NOMO-1 treated with dmso at 0.1 percent for 144 hours (cell line): ENCODE measurements around the gene PATJ.
"Not testable (repeated sequence)": the region's sequence is repeated elsewhere in the genome, so short reads cannot be mapped to it uniquely, and the experiment has no call there.

Experiments used
- DNase-seq: peaks from one replicate; lab custom pipeline; 2025; ENCODE audit not compliant: unreplicated experiment; lab: John Stamatoyannopoulos, UW

Gene PATJ

DNA sequence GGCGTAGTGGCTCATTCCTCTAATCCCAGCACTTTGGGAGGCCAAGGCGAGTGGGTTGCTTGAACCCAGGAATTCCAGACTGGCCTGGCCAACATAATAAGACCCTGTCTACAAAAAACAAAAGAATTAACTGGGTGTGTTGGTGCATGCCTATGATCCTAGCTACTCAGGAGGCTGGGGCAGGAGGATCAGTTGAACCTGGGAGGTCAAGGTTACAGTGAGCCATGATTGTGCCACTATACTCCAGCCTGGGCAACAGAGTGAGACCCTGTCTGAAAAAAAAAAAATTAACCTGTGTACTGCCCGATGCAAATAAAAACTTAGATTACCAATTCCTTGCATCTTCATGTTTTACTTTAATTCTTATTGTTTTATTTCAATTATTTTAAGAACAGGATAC, 193.2 kb downstream of the PATJ start:
- no peak for DNase-seq

DNA sequence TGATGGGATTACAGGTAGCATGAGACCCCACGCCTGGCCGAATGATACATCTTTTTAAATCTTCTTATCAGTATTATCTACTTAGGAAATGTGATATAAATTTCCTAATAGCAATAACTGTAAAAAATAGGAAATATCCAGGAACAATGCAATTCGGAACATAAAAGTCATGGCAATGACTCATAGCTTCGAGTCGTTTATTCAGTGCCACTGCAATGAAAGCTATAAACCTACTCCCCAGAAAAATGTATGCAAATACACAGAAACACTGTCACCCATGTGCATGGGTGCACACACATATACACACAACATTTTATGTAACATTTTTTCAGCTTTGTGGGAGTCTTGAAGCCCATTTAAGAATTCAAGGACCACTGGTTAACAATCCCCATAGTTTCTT, 194.6 kb downstream of the PATJ start:
- DNase-seq: no peak

DNA sequence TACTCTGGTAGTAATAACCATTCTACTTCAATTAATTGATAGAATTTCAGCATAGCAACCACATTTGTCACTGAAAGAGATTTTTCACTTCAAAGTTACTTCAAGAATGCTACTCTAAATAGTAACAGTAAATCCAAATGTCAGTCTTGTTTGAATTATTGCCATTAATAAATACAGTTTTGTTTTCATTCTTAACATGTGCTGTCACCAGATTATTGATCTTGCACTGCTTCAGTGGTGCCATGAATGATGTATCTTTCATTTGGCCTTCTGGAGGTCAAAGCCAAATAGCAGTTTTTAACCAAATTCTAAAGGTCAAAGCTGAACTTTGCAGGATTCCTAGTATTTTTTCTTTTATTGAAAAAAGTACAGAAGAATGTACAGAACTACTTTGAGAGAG, 199.5 kb downstream of the PATJ start:
- no peak for DNase-seq

DNA sequence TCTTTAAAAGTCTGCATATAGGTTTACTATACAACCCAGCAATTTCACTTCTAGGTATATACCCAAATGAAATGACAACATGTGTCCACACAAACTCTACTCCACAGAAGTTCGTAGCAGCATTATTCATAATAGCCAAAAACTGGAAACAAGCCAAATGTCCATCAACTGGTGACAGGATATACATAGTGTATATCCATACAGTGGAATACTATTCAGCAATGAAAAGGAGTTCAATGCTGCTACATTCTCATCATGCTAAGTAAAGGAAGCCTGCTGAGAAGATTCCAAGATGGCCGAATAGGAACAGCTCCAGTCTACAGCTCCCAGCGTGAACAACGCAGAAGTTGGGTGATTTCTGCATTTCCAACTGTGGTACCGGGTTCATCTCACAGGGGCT, 200.6 kb downstream of the PATJ start:
- no peak for DNase-seq

DNA sequence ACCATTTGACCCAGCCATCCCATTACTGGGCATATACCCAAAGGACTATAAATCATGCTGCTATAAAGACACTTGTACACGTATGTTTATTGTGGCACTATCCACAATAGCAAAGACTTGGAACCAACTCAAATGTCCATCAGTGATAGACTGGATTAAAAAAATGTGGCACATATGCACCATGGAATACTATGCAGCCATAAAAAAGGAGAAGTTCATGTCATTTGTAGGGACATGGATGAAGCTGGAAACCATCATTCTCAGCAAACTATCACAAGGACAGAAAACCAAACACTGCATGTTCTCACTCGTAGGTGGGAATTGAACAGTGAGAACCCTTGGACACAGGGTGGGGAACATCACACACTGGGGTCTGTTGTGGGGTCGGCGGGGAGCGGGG, 206.4 kb downstream of the PATJ start:
- not testable (repeated sequence) for DNase-seq

DNA sequence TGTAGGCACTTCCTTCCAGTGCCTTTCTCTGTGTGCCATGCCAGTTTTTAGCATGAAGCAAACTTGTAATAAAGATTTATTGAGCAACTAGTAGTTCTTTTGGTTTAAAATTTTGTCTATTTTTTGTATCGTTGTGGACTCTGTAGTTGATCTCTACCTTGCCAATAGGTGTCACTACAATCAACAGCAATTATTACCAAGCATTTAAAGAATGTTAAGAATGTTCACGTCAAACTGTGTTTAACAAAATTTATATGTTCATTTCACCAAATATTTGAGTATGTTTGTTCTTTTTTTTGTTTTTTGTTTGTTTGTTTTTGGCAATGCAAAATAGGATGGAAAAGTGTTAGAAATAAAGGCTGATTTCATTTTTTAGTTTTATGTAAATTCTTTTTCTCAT, 208.1 kb downstream of the PATJ start:
- DNase-seq: no peak

DNA sequence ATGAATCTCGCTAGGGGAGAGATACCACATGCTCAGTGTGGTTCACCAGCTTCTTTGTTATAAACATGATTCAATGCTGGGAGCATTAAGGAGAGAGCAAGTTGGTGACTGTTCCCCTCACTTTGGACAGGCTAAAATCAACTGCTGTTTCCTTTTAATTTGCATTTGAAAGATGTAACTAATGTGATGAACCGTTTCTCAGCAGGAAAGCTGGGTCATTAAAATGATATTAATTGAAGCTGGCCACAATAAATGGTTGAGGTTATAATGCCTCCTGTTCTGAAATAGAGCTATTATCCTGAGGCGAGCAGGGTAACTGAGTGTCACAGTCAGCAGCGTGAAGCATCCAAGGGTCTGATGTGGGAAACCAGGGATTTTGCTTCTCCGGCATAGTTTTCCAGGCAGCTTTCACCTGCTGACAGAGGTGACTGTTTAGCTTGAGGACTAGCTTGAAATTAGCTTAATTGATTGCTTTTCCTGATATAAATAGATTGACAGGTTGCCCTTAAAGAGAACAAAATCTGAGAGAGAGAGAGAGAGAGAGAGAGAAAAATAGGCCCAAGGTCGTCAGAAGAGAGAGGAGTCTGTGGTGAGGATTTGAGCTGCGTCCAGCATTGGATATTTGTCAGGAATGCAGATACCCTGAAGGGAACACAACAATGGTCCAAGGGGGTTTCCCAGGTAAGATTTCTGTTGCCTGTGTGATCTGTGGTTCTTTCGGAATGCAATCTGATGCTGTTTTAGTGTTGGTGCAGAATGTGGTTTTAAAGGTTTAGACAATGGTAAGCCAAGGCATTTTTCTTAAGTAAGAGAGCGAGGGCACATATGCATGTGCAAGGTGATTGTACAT, 209.7 kb downstream of the PATJ start:
- DNase-seq: no peak

DNA sequence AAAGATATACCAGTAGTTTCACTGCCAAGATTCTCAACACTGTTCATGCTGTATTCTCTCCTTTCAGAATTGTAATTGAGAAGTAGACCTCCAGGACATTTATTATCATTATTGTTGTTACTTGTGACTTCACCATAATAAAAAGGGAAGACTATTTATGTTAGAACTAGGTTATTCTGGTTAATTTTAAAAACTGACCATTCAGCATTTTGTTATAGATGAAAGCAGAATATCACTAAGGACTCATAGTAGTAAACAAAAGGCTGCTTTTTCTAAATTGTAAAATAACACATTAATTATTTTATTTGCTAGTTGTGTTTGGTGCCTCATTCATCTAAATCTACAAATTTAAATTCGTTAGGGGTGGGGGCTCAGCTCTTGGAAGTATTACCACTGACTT, 210.4 kb downstream of the PATJ start:
- DNase-seq: no peak

DNA sequence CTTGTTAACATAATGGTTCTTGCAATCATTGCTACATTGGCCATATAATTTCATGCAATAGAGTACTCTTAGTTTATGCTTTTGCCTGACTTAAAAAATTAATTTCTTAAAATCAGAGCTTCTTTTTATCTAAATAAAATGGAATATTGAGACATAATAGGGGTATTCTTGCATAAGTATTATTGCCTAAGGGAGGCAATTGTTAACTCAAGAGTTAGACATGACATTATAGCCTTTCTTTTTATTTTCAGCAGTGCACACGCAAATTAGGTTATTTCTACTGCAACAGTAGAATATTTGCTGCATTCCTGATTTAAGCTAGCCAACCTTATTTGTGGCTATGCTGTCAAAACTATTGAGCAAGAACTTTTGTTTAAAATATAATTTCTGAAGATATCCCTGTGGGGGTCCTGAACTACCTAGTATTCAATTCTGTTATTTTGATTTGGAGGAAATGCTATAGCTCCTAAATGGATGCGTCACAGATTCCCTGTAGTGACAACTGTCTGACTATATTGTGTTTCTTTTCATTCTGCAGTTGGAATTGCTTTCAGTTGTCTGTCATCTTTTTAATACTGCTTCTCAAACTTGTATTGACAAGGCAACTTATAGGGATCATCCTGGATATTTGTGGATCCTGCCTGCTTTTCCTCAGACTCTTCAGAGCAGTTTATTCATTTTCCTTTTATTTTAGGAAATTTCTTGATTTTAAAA, 211.0 kb downstream of the PATJ start:
- no peak for DNase-seq

DNA sequence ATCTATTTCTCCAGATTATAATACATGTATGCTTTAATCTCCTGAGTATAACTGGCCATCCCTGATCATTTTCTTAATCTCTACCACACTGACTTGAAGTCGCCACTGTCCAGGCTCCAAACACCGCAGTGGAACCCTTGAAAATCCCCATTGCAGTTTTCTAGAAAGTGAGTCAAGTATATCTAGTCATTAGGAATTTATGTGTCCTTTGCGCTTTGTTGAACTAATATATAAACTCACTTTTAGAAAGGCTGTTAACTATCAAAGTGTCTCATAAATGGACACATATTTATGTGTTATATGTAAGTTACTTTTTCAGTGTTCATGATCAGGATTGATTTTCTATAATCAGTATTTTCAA, 211.5 kb downstream of the PATJ start:
- DNase-seq: no peak

DNA sequence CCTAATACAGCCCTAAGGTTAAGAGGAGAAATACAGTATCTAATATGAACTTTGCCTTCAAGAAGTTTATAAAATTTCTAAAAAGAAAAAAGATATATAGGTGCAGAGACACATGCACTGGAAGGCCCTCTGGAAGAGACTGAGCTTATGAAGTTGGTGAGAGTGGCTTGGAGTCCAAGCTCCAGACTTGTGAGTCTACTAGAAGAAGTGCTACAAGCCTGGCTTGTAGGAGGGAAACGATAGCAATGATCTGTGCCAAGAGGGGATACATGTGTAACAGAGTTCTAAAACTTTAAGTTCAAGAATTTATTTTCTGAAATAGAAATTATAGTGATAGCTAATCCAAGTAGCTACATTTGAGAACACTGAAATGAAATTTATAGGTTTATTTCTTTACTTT, 213.0 kb downstream of the PATJ start:
- DNase-seq: no peak

DNA sequence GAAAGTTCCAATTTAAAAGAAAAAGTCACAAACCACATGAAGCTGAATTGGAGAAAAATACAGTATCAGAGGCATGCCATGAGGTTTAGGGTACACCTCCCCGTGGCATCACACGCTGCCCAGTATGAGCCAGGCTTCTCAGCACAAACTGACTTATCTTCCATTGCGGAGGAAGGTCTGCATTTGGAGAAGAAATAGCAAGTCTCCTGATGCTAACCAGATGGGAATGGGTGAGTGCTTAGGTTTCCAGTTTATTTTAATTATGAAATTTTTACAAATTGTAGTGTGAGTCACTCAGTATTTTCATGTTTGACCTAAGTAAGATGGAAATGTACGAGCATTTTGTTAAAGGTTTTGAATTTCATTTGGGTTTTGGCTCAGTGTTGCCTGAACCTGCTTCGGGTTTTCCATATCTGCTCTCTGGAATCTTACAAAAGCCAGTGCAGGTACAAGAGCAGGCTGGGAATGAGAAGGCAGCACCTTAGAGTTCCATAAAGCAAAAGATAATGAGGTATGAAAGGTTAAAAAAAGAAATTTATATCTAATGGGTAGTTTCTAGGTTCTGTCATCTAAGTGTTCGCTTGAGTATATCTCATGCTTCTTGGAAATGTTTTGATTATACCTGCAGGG, 213.9 kb downstream of the PATJ start:
- DNase-seq: no peak

DNA sequence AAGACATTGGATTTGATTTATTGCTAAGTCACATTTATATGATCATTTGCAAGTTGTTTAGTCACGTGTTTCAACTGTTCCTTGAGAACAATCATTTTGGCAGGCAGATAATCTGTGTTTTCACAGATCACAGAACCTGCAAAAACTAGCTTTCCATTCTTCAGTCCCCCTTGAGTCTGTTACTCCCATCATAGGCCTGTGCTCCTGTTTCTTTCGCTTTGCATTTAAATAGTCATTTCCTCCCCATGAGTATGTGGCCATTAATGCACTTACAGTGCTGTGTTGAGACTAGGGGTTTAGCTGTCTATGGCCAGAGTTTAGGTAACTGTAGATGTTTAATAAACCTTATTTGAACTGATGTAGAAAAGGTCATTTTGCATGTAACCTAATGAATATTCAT, 214.5 kb downstream of the PATJ start:
- DNase-seq: no peak

DNA sequence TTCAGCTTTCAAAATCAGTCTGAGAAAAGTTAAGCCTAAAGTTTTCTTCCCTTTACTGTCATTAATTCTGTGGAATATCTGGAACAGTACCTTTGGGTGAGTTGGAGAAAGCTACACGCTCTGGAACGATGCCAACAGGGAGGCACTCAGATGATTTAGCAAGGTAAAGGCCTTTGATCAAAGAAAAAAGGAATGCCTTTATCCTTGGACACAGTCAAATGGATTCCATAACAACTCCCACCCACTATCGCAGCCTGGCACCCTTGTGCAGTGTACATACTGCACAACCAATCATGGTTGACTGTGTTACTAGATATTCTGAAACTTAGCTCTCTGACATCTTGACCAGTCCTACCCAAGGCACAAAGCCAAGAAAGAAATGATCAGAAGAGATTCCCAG, 218.7 kb downstream of the PATJ start:
- no peak for DNase-seq

DNA sequence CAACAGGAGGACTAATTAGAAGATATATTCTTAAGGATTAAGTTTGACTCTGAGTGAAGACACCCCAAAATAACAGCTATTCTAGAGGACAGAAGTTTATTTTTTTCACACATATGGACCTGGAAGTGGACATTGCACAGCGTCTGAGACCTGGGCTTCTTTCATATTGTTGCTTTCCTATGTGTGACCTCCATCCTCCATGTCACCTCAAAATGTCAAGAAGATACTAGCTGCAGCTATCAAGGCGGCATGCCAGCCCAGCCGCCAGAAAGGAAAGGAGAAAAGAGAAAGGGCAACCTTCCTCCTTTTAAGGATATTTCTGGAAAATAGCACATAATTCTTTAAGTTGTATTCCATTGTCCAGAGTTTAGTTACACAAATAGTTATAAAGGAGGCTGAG, 220.4 kb downstream of the PATJ start:
- no peak for DNase-seq

DNA sequence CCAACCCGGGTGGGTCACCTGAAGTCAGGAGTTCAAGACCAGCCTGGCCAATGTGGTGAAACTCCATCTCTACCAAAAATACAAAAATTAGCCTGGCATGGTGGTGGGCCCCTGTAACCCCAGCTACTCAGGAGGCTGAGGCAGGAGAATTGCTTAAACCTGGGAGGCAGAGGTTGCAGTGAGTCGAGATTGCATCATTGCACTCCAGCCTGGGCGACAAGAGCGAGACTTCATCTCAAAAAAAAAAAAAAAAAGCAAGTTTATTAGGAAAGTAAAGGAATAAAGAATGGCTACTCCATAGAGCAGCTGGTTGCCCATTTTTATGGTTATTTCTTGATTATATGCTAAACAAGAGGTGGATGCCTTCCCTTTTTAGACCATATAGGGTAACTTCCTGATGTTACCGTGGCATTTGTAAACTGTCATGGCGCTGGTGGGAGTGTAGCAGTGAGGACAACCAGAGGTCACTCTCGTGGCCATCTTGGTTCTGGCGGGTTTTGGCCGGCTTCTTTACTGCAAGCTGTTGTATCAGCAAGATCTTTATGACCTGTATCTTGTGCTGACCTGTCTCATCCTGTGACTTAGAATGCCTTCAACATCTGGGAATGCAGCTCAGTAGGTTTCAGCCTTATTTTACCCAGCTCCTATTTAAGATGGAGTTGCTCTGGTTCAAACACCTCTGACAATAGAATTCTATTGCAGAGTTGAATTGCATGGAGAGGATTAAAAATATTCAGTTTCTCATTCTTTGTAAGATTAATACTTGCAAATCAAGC, 224.4 kb downstream of the PATJ start:
- DNase-seq: not testable (repeated sequence)

DNA sequence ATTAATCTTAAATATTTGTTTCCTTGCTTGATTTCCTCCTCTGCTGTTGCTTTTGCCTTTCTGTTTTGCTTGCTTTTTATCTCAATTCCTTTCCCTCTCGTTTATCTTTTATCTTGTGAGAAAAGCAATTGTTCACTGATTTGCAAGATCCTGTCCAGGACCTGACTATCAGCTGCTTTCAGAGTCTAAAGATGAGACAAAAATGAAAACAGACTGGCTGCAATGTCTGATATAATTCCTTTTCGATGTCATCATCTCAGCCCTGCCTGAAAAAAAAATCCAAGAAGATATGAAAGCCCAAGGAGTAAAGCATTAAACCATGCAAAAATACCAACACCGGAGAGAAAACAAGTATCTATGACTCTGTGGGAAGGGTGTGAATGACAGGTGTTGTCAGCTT, 225.5 kb downstream of the PATJ start:
- no peak for DNase-seq

DNA sequence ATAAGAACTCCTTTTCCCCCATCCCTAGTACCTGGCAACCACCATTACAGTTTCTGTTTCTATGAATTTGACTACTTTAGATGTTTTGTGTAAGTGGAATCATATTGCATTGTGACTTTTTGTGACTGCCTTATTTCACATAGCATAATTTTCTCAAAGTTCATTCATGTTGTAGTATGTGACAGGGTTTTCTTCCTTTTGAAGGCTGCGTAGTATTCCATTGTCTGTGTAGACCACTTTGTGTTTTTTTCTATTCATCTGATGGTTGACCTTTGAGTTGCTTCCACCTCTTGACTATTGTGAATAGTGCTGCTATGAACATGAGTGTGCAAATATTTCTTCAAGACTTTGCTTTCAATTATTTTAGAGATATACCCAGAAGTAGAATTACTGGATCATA, 226.6 kb downstream of the PATJ start:
- no peak for DNase-seq

DNA sequence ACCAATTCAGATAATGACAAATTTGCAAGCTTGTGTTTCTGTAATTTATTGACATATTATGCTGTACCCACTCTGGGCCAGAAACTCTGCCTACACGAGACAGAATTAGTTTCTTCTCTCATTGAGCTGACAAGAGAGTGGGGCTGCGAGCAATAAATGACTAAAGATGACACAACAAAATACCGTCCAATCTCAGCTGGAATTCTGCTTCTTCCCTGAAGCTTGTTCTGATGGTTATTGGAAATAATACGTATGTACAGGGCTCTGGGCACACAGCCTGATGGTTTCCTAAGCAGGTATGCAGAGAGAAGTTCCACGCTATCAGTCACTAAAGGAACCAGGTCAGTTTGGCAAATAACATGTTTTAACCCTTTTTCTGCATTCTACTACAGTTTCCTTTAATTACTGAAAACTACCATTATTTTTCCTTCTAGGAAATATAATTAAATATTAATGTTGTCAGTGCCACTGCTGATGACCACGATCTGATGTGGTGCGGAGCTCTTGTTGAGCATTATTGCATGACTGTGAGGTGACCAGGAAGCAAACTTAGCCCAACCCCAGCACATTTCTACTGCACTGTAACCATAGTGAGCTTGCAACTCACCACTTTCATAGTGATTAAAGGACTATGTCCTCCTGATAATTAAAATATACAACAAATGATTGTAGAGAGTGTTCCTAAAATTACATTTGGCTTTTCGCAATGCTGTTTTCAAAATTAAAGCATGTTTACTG, 231.0 kb downstream of the PATJ start:
- DNase-seq: no peak

DNA sequence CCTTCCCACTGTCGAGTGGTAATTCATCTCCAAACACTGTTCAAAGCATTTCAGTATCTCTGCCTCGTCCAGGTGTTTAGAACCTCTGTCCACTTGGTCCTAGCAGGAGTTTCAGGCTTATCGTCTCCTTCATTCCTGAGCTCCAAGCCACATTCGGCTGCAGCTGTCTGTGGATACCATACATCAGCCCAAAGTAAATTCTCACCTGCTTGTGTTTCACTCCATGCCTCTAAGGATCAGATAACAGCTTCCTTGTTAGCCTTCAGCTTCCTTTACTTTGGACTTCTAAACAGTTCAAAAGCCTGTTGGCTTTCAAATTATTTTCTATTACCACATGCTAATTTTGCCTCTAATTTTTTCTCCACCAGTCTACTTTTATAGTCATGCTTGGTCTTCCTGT, 233.4 kb downstream of the PATJ start:
- DNase-seq: no peak

DNA sequence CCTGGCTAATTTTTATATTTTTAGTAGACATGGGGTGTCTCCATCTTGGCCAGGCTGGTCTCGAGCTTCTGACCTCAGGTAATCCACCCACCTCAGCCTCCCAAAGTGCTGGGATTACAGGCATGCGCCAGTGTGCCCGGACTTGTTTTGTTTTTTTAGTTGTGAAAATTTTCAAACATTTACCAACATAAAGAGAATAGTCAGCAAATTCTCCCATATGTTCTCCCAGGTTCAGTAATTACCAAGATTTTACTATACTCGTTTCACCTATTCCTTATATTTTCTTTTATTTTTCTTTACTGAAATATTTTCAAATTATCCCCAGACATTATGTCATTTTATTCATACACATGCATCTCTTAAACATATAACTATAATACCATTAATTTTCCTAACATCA, 234.3 kb downstream of the PATJ start:
- DNase-seq: no peak
